Measurements from ENCODE around the gene GRK5.

The GRK5 gene

GRCh38 chr10:119199231-119199992, 8.0 kb upstream of the GRK5 start:
- peak; percentile 69 for DNase-seq

- DNase-seq, result no peak
These were observed 6.1 kb upstream of the GRK5 start for GRCh38 chr10:119201233-119201632.

GRCh38 chr10:119203006-119203405, 4.4 kb upstream of the GRK5 start:
- DNase-seq, result no peak

- DNase-seq, result peak; percentile 84
These were observed 1.3 kb upstream of the GRK5 start for GRCh38 chr10:119205894-119206602.

- peak; percentile 90 for DNase-seq
These were observed 587 bp upstream of the GRK5 start for GRCh38 chr10:119206603-119207365.

GRCh38 chr10:119207713-119208552, 562 bp downstream of the GRK5 start:
- DNase-seq, result peak; percentile 77

GRCh38 chr10:119208553-119208940, 1.2 kb downstream of the GRK5 start:
- no peak for DNase-seq

- peak; percentile 85 for DNase-seq
These were observed 1.8 kb downstream of the GRK5 start for GRCh38 chr10:119209035-119209735.

- DNase-seq, result no peak
These were observed 2.5 kb downstream of the GRK5 start for GRCh38 chr10:119209736-119210355.

GRCh38 chr10:119210633-119211032, 3.3 kb downstream of the GRK5 start:
- no peak for DNase-seq

- no peak for DNase-seq
These were observed 3.8 kb downstream of the GRK5 start for GRCh38 chr10:119211176-119211575.

- DNase-seq, result peak; percentile 67
These were observed 4.5 kb downstream of the GRK5 start for GRCh38 chr10:119211625-119212441.

GRCh38 chr10:119215371-119215770, 8.0 kb downstream of the GRK5 start:
- no peak for DNase-seq

GRCh38 chr10:119216127-119216526, 8.8 kb downstream of the GRK5 start:
- DNase-seq, result no peak

- no peak for DNase-seq
These were observed 10.0 kb downstream of the GRK5 start for GRCh38 chr10:119217401-119217800.

- DNase-seq, result no peak
These were observed 10.7 kb downstream of the GRK5 start for GRCh38 chr10:119217991-119218490.

- no peak for DNase-seq
These were observed 12.5 kb downstream of the GRK5 start for GRCh38 chr10:119219871-119220270.

GRCh38 chr10:119221201-119221600, 13.8 kb downstream of the GRK5 start:
- DNase-seq, result no peak

- DNase-seq, result no peak
These were observed 14.3 kb downstream of the GRK5 start for GRCh38 chr10:119221666-119222065.

GRCh38 chr10:119222537-119222936, 15.2 kb downstream of the GRK5 start:
- no peak for DNase-seq
